ENCODE data around the gene RALGPS1. TPM values are rescaled to one million over a fixed set of nuclear protein-coding genes. Genes with fewer than 3 reads are reported as not detected.

RALGPS1 gene
- total and polyA plus RNA-seq, 2 of the 13 experiments (the other 11 are each of a cell fraction or from before 2014, with no cell fraction given) = 3.7 to 6.5 TPM

DNA sequence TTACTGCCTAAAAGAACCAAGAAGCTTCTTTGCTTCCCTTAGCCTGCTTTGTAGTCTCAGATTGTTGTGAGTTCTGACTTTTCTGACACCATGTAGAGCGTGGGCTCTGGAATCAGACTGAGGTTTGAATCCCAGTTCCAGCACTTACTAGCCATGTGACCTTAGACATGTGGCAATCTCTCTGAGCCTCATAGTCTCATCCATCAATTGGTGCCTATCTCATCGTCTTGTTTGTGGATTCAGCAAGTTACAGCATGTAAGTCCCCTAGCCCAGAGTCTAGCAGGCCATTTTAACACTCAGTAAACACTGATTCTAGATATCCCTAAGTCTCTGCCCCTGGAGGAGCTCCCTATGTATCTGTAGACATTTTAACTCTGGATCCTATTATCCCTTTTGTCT lies 113.1 kb downstream of the RALGPS1 start (continued):
- TF ChIP-seq, protein P1, sequence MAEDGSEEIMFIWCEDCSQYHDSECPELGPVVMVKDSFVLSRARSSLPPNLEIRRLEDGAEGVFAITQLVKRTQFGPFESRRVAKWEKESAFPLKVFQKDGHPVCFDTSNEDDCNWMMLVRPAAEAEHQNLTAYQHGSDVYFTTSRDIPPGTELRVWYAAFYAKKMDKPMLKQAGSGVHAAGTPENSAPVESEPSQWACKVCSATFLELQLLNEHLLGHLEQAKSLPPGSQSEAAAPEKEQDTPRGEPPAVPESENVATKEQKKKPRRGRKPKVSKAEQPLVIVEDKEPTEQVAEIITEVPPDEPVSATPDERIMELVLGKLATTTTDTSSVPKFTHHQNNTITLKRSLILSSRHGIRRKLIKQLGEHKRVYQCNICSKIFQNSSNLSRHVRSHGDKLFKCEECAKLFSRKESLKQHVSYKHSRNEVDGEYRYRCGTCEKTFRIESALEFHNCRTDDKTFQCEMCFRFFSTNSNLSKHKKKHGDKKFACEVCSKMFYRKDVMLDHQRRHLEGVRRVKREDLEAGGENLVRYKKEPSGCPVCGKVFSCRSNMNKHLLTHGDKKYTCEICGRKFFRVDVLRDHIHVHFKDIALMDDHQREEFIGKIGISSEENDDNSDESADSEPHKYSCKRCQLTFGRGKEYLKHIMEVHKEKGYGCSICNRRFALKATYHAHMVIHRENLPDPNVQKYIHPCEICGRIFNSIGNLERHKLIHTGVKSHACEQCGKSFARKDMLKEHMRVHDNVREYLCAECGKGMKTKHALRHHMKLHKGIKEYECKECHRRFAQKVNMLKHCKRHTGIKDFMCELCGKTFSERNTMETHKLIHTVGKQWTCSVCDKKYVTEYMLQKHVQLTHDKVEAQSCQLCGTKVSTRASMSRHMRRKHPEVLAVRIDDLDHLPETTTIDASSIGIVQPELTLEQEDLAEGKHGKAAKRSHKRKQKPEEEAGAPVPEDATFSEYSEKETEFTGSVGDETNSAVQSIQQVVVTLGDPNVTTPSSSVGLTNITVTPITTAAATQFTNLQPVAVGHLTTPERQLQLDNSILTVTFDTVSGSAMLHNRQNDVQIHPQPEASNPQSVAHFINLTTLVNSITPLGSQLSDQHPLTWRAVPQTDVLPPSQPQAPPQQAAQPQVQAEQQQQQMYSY (CRISPR knock-in tag; IDR thresholded peaks at IDR 0.05) = no peak

DNA sequence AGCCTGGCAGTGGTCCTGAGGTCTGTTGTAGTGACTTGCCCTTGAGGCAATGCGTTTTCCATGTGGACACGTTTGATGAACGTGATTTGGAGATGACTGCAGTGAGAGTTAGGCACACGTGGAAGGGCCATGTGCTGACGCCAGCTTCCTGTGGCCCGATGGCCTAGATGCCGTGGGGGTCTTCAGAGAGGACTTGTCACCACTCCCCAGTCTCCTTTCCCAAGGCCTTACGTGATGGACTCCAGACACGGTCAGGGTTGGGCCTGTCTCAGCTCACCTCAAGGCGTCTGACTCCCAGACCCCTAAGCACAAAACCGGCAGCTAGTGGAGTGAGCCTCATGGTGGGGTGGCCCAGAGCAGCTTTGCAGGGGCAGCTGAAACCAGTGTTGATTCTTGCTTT lies 115.0 kb downstream of the RALGPS1 start:
- Histone ChIP-seq H3K9me3 (ENCODE audit: low read length) (no peaks in the 10 kb centered on the region), H2AFZ (ENCODE audit: low read length) (no peak overlapping the region), H3K9ac (ENCODE audit: insufficient read depth, low read depth, low read length) (no peak overlapping the region), H3K4me2 (ENCODE audit: low read depth, low read length) (no peak overlapping the region), H3K27me3 (ENCODE audit: control insufficient read depth in 1 of 2, insufficient read depth in 2 of 2, low read length in 2 of 2) (no peaks in the 10 kb centered on the region), H3K36me3 (replicated peaks in 1 of 2; ENCODE audit: control insufficient read depth in 1 of 2, insufficient read depth in 2 of 2, low read length in 2 of 2) (no peaks in the 10 kb centered on the region), H3K4me3 (replicated peaks in 1 of 3; ENCODE audit: insufficient read depth in 1 of 3, low read depth in 2 of 3, low read length in 3 of 3) (no peak overlapping the region), H3K27ac (ENCODE audit: extremely low read length, insufficient read depth, low read length) (no peak overlapping the region), H4K20me1 (ENCODE audit: insufficient read depth, low read length) (no peaks in the 10 kb centered on the region), H3K79me2 (ENCODE audit: insufficient read depth, low read length) (no peaks in the 10 kb centered on the region), H3K4me1 (ENCODE audit: insufficient read depth, low read length) (no peaks in the 10 kb centered on the region; the same call in 1 of the 2 replicates)
- no peak for FAIRE-seq
- DNase-seq (ENCODE audit: low spot score) = no peak
- in situ Hi-C loops (cut with HindIII; ENCODE audit: extremely low pct_ligation_motif_present, low pct_unique_long_range_greater_than_20kb) = no loop called here
- ChIA-PET POLR2A (no interaction called here), CTCF (ENCODE audit: low intra/inter-chr PET ratio, low total read pairs) (no interaction called here)
- TF ChIP-seq ETV5 (CRISPR knock-in tag; IDR thresholded peaks at IDR 0.05; ENCODE audit: borderline replicate concordance) (no peak), ZNF530 (CRISPR knock-in tag; IDR thresholded peaks at IDR 0.05; ENCODE audit: low read depth) (no peak), ZNF652 (CRISPR knock-in tag; IDR thresholded peaks at IDR 0.05; ENCODE audit: borderline replicate concordance, low read depth) (no peak), PTBP1 (IDR thresholded peaks at IDR 0.05; ENCODE audit: low read depth, low read length, poor library complexity, severe bottlenecking) (no peak), KMT2A (CRISPR knock-in tag; IDR thresholded peaks at IDR 0.05) (no peak)
- TF ChIP-seq, protein P2, sequence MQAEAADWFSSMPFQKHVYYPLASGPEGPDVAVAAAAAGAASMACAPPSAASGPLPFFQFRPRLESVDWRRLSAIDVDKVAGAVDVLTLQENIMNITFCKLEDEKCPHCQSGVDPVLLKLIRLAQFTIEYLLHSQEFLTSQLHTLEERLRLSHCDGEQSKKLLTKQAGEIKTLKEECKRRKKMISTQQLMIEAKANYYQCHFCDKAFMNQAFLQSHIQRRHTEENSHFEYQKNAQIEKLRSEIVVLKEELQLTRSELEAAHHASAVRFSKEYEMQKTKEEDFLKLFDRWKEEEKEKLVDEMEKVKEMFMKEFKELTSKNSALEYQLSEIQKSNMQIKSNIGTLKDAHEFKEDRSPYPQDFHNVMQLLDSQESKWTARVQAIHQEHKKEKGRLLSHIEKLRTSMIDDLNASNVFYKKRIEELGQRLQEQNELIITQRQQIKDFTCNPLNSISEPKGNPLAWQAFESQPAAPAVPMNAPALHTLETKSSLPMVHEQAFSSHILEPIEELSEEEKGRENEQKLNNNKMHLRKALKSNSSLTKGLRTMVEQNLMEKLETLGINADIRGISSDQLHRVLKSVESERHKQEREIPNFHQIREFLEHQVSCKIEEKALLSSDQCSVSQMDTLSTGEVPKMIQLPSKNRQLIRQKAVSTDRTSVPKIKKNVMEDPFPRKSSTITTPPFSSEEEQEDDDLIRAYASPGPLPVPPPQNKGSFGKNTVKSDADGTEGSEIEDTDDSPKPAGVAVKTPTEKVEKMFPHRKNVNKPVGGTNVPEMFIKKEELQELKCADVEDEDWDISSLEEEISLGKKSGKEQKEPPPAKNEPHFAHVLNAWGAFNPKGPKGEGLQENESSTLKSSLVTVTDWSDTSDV (CRISPR knock-in tag; IDR thresholded peaks at IDR 0.05) = no peak
- TF ChIP-seq, protein P3, sequence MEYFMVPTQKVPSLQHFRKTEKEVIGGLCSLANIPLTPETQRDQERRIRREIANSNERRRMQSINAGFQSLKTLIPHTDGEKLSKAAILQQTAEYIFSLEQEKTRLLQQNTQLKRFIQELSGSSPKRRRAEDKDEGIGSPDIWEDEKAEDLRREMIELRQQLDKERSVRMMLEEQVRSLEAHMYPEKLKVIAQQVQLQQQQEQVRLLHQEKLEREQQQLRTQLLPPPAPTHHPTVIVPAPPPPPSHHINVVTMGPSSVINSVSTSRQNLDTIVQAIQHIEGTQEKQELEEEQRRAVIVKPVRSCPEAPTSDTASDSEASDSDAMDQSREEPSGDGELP (IDR thresholded peaks at IDR 0.05; ENCODE audit: borderline replicate concordance, low read depth) = no peak
- no TSS peak for BruUV-seq (replicated peaks)
- 67% methylated on average over 3 of the region's 11 CpGs for WGBS (ENCODE audit: low lambda C conversion rate)
- intact Hi-C loops (cut with micrococcal nuclease; ENCODE audit: unreplicated experiment) = no loop called here
- no peak for ATAC-seq

All from HepG2 (cell line).